Esophagus muscularis mucosa (tissue), 4 donors: Measurements from ENCODE around the gene CTPS2.

Experiments used
- CTCF ChIP-seq, 3 experiments: fragments of 200-600 bp in 2 of 3; fragments of 450-650 bp in 1 of 3; sonication (generic) in 2 of 3; IDR thresholded peaks; one replicate each; pipeline ENCODE4 v1.5.1; 2017 to 2019; ENCODE audit warnings: antibody characterized with exemption in 3 of 3, mild to moderate bottlenecking in 2 of 3, moderate library complexity in 1 of 3
- EP300 ChIP-seq: sonication (generic); formaldehyde crosslinking; IDR thresholded peaks from one replicate; pipeline ENCODE4 v1.6.1; 2017; ENCODE audit warnings: antibody characterized with exemption
- POLR2A ChIP-seq: fragments of 450-650 bp; IDR thresholded peaks from one replicate; pipeline ENCODE4 v1.6.1; 2017; ENCODE audit warnings: antibody characterized with exemption, moderate library complexity, mild to moderate bottlenecking, low read depth

DNA sequence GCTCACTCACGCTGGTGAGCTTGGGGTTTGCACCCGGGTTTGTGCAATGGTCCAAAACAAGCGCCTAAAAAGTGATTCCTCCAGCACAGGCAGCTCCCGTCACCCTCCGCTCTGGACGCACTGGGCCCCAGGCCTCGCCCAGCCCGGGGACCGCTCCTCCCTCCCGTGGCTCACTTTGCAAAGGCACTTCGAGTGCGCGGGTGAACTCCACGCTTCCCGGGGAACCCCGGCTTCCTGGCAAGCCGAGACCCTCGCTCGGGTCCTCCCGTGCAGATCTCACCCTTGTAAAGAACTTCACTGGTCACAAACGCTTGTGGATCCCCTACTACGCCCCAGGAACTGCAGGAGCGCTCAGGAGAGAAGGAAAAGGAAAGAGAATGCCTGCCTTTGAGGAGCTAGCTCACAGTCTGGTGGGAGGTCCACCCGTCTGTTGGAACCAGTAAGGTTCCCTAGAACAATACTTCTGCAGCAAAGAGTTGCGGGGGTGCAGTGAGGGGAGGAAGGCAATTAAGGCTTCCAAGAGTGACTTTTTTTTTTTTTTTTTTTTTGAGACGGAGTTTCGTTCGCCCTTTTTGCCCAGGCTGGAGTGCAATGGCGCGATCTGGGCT is at the start of gene CTPS2:
- no peak for TF ChIP-seq EP300
- no peak for TF ChIP-seq POLR2A
- TF ChIP-seq CTCF (IDR thresholded peaks at IDR 0.05), result peak in 1 of 3 experiments; percentile 10
